Left colon (tissue), 2 donors: ENCODE results near the gene ZNF804B. TPM values are rescaled to one million over a fixed set of nuclear protein-coding genes. Genes with fewer than 3 reads are reported as not detected.

Experiments
- ATAC-seq: fragments of 200-7000 bp; cut with Tn5 transposase; one replicate; pipeline ENCODE4 v1.9.1; 2020; ENCODE audit warnings: mild to moderate bottlenecking, moderate library complexity
- DNase-seq, 2 donors: peaks; one replicate each; pipeline ENCODE4 v3.0.0-alpha.2; 2020
- intact Hi-C, 2 donors: fragments of 100-400 bp; cut with DNase I in 1 of 2; cut with micrococcal nuclease in 1 of 2; formaldehyde crosslinking; loops; one replicate each; pipeline versions ENCODE4 v1.11.2 to v1.14.0; 2022; cut with DNase I, micrococcal nuclease
- total RNA-seq, 2 donors: library from RNA; stranded (reverse); fragmentation: NEBNext Ultra II Directional; extraction: Animal tissue kit (Norgen Biotek cat#: 25700); gene quantifications; one replicate each; pipeline ENCODE4 v1.2.1, GENCODE V29; 2021
- donor health status: DM: no; HTN: no; CAD: no.
- donor health status: DM: yes; HTN: yes; CAD: no.

The ZNF804B gene
- total RNA-seq, 2 donors from 2014 or later = not detected

GRCh38 chr7:89335490-89335889 lies 576.0 kb downstream of the ZNF804B start:
- intact Hi-C loops = no loop called here
- ATAC-seq = no peak

GRCh38 chr7:89336121-89336520 lies 576.6 kb downstream of the ZNF804B start:
- ATAC-seq (no peak), DNase-seq (no peak)
- intact Hi-C loops = no loop called here

More at GRCh38 chr7:89335490-89335889, 576.0 kb downstream of the ZNF804B start:
- DNase-seq = no peak

GRCh38 chr7:89339748-89340147 lies 580.2 kb downstream of the ZNF804B start:
- intact Hi-C loops = no loop called here

GRCh38 chr7:89357121-89357520 lies 597.6 kb downstream of the ZNF804B start:
- intact Hi-C loops = no loop called here

More at GRCh38 chr7:89339748-89340147, 580.2 kb downstream of the ZNF804B start:
- no peak for DNase-seq
- ATAC-seq = no peak

GRCh38 chr7:89377219-89377618 lies 617.7 kb downstream of the ZNF804B start:
- no peak for ATAC-seq
- intact Hi-C loops = no loop called here
- DNase-seq = no peak

More at GRCh38 chr7:89357121-89357520, 597.6 kb downstream of the ZNF804B start:
- ATAC-seq (no peak), DNase-seq (no peak)

GRCh38 chr7:89385411-89385810 lies 625.9 kb downstream of the ZNF804B start:
- ATAC-seq (no peak), DNase-seq (no peak)
- intact Hi-C loops = no loop called here

Other genes with a start within 250 kb of the ZNF804B start
- not detected for gene TEX47, start 36.0 kb downstream of the ZNF804B start, total RNA-seq